Suprapubic skin (tissue), 4 donors: ENCODE data around the gene ASB6. TPM values are rescaled to one million over a fixed set of nuclear protein-coding genes. Genes with fewer than 3 reads are reported as not detected.
A peak's percentile ranks its signal among the peaks of the same experiment; 100 is the strongest.

Experiments used
- DNase-seq, 2 donors: peaks; one replicate each; pipeline ENCODE4 v3.0.0-alpha.2; 2019; ENCODE audit warnings: low spot score in 2 of 2
- H3K27ac ChIP-seq: fragments of 200-600 bp; sonication (generic); one replicate; pipeline ENCODE4 v1.5.1; 2019
- H3K27me3 ChIP-seq: fragments of 200-600 bp; sonication (generic); one replicate; pipeline ENCODE4 v1.5.1; 2019
- H3K36me3 ChIP-seq: fragments of 200-600 bp; sonication (generic); one replicate; pipeline ENCODE4 v1.5.1; 2019
- H3K4me1 ChIP-seq: fragments of 200-600 bp; sonication (generic); one replicate; pipeline ENCODE4 v1.5.1; 2019
- H3K4me3 ChIP-seq: fragments of 200-600 bp; sonication (generic); one replicate; pipeline ENCODE4 v1.5.1; 2019; ENCODE audit warnings: mild to moderate bottlenecking
- H3K9me3 ChIP-seq: fragments of 200-600 bp; sonication (generic); one replicate; pipeline ENCODE4 v1.5.1; 2019
- EP300 ChIP-seq: sonication (generic); formaldehyde crosslinking; IDR thresholded peaks from one replicate; pipeline ENCODE4 v1.6.1; 2017; ENCODE audit warnings: antibody characterized with exemption
- POLR2A ChIP-seq, 2 donors: fragments of 450-650 bp; IDR thresholded peaks; one replicate each; pipeline ENCODE4 v1.6.1; 2017; ENCODE audit warnings: antibody characterized with exemption in 2 of 2, mild to moderate bottlenecking in 2 of 2, moderate library complexity in 2 of 2
- POLR2AphosphoS5 ChIP-seq, 3 donors: sonication (generic); formaldehyde crosslinking; IDR thresholded peaks; one replicate each; pipeline ENCODE4 v1.6.1; 2017; ENCODE audit warnings: antibody characterized with exemption in 3 of 3
- WGBS: methylation state at CpG from one replicate; pipeline ENCODE4 v1.1.5; 2018; 5-methylcytosine and 5-hydroxymethylcytosine counted together
- total RNA-seq, 4 donors: library from RNA; depleted of rRNA; stranded (reverse); fragments of >200 nt; gene quantifications; one replicate each; pipeline ENCODE4 v1.1.0, GENCODE V29; 2016
- TF ChIP-seq, protein P1 (sequence below), 2 donors: fragments of 200-600 bp in 1 of 2; fragments of 450-650 bp in 1 of 2; sonication (generic) in 1 of 2; IDR thresholded peaks; one replicate each; pipeline ENCODE4 v1.5.1; 2016 to 2019; ENCODE audit warnings: antibody characterized with exemption in 2 of 2, mild to moderate bottlenecking in 1 of 2, moderate library complexity in 1 of 2

Gene ASB6
- total RNA-seq, 4 donors from 2014 or later = 25.6 to 41.5 (median 37.6) TPM

- 94% methylated on average over 6 of the region's 8 CpGs for WGBS
- no peak overlapping the region for H3K4me3 ChIP-seq
- peaks cover 75% of the 10 kb centered on the region for H3K4me1 ChIP-seq
- no peak overlapping the region for H3K27ac ChIP-seq
- TF ChIP-seq POLR2A (IDR thresholded peaks at IDR 0.05) (no peak), POLR2AphosphoS5 (IDR thresholded peaks at IDR 0.05) (no peak), EP300 (no peak)
- TF ChIP-seq, protein P1, sequence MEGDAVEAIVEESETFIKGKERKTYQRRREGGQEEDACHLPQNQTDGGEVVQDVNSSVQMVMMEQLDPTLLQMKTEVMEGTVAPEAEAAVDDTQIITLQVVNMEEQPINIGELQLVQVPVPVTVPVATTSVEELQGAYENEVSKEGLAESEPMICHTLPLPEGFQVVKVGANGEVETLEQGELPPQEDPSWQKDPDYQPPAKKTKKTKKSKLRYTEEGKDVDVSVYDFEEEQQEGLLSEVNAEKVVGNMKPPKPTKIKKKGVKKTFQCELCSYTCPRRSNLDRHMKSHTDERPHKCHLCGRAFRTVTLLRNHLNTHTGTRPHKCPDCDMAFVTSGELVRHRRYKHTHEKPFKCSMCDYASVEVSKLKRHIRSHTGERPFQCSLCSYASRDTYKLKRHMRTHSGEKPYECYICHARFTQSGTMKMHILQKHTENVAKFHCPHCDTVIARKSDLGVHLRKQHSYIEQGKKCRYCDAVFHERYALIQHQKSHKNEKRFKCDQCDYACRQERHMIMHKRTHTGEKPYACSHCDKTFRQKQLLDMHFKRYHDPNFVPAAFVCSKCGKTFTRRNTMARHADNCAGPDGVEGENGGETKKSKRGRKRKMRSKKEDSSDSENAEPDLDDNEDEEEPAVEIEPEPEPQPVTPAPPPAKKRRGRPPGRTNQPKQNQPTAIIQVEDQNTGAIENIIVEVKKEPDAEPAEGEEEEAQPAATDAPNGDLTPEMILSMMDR (IDR thresholded peaks at IDR 0.05) = no peak
- no peaks in the 10 kb centered on the region for H3K27me3 ChIP-seq
- H3K36me3 ChIP-seq = peaks cover 18% of the 10 kb centered on the region
- no peak for DNase-seq
- H3K9me3 ChIP-seq = no peaks in the 10 kb centered on the region
Observed at GRCh38 chr9:129629251-129629820, 12.6 kb downstream of the ASB6 start.

DNA sequence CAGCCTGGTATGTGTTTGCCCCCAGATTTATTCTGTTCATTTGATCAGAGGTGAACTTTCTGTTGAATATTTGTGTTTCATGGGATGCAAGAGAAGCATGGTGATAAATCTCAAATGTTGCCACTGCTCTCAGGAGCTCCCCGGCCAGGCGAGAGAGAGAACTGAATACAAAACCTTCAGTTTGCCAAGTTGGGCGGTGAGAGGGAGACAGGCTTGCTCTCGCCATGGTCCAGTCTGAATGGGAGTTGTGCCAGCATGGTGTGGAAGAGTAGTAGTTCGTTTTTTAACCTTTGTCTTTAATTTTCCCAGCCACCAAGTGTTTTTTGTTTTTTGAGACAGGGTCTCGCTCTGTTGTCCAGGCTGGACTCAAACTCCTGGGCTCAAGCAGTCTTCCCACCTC is 13.2 kb downstream of the ASB6 start:
- H3K4me3 ChIP-seq = no peak overlapping the region
- peaks cover 12% of the 10 kb centered on the region for H3K36me3 ChIP-seq
- TF ChIP-seq EP300 (no peak), POLR2A (IDR thresholded peaks at IDR 0.05) (no peak), POLR2AphosphoS5 (IDR thresholded peaks at IDR 0.05) (no peak)
- TF ChIP-seq, protein P1 (IDR thresholded peaks at IDR 0.05) = no peak
- no peaks in the 10 kb centered on the region for H3K9me3 ChIP-seq
- H3K27me3 ChIP-seq = no peaks in the 10 kb centered on the region
- no peak for DNase-seq
- H3K27ac ChIP-seq = no peak overlapping the region
- peaks cover 75% of the 10 kb centered on the region for H3K4me1 ChIP-seq
- 72% methylated on average over 6 of the region's 6 CpGs for WGBS

DNA sequence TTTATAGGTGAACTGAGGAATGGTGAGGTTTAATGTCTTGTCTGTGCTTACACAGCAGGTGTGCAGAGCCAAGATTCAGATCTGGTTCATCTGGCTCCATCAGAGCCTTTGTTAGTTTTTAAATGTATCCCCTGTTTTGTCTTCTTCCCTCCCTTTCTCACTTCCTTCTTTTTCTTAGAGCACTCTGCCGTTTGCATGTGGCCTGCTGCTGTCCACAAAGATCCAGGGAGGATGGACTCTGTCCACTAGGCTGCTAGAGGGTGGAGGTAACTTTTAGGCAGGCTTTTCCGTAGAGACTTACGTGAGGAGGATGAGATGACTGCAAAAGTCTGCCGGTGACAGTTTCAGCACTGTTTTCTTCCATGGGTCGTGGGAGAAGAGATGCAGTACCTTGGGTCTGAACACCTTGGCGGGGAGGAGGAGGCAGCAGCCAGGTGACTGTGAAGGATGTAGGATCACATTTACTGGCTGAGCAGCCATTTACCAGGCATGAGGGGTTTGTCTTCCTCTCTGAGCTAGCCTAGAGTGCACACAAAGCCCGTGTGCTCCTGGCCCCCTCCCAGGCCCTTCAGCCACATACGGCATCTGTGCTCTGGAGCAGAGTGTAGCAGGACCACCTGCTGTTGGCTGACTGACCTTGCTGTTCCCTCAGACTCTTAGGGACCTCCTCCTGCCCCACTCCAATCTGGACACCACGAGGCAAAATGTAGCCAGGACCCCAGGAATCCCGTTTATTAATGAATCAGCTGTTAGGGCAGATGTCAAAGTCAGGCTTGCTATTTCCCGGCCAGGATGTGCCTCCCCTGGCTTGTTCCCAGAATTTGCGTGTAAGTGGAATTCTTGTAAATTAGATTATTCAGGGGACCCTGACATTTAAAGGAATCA is 14.2 kb downstream of the ASB6 start:
- no peaks in the 10 kb centered on the region for H3K9me3 ChIP-seq
- H3K4me3 ChIP-seq = peak overlapping the region; percentile 82
- TF ChIP-seq POLR2A (IDR thresholded peaks at IDR 0.05) (no peak), EP300 (no peak), POLR2AphosphoS5 (IDR thresholded peaks at IDR 0.05) (no peak)
- TF ChIP-seq, protein P1 (IDR thresholded peaks at IDR 0.05) = no peak
- H3K36me3 ChIP-seq = peaks cover 3% of the 10 kb centered on the region
- H3K27ac ChIP-seq = no peak overlapping the region
- no peaks in the 10 kb centered on the region for H3K27me3 ChIP-seq
- peaks cover 73% of the 10 kb centered on the region for H3K4me1 ChIP-seq
- WGBS = 46% methylated on average over 12 of the region's 12 CpGs
- DNase-seq = no peak

GRCh38 chr9:129626625-129627284 is 15.2 kb downstream of the ASB6 start:
- H3K36me3 ChIP-seq = no peaks in the 10 kb centered on the region
- H3K27ac ChIP-seq = peak overlapping the region; percentile 84
- TF ChIP-seq POLR2AphosphoS5 (IDR thresholded peaks at IDR 0.05) (no peak), EP300 (no peak), POLR2A (IDR thresholded peaks at IDR 0.05) (no peak)
- TF ChIP-seq, protein P1 (IDR thresholded peaks at IDR 0.05) = no peak
- 2% methylated on average over 9 of the region's 20 CpGs for WGBS
- peak in 1 of 2 donors; percentile 67 for DNase-seq
- peak overlapping the region; percentile 82 for H3K4me3 ChIP-seq
- no peaks in the 10 kb centered on the region for H3K9me3 ChIP-seq
- peaks cover 65% of the 10 kb centered on the region for H3K4me1 ChIP-seq
- H3K27me3 ChIP-seq = no peaks in the 10 kb centered on the region
